WTC11 (cell line): ENCODE measurements around the gene LMOD1. TPM values are rescaled to one million over a fixed set of nuclear protein-coding genes. Genes with fewer than 3 reads are reported as not detected.

Experiments used
- ATAC-seq: fragments of 200-7000 bp; cut with Tn5 transposase; 2 replicates; pipeline ENCODE4 v1.10.0; 2021; ENCODE audit warnings: mild to moderate bottlenecking, moderate library complexity
- CTCF ChIA-PET: fragments of 300-600 bp; sonication (Branson Sonifier 250); formaldehyde crosslinking; loops from one replicate; lab custom pipeline; 2021; ENCODE audit warnings: antibody characterized with exemption; lab: Charles Lee
- POLR2A ChIA-PET: fragments of 350-600 bp; sonication (Branson Sonifier 250); formaldehyde crosslinking; loops from one replicate; lab custom pipeline; 2021; ENCODE audit warnings: antibody characterized with exemption; lab: Charles Lee
- DNase-seq: peaks from one replicate; pipeline ENCODE4 v3.0.0; 2021; ENCODE audit warnings: low spot score
- H3K27ac Mint-ChIP-seq: 2 replicates; pipeline ENCODE4 v1.8.0; 2021; ENCODE audit warnings: mixed read lengths
- H3K27me3 Mint-ChIP-seq: 2 replicates; pipeline ENCODE4 v1.8.0; 2021; ENCODE audit warnings: low read depth, mild to moderate bottlenecking, moderate library complexity, mixed read lengths
- H3K36me3 Mint-ChIP-seq: 2 replicates; pipeline ENCODE4 v1.8.0; 2021; ENCODE audit warnings: mixed read lengths
- H3K4me1 Mint-ChIP-seq: 2 replicates; pipeline ENCODE4 v1.8.0; 2022; ENCODE audit warnings: mixed read lengths
- H3K4me3 Mint-ChIP-seq: 2 replicates; pipeline ENCODE4 v1.8.0; 2021; ENCODE audit warnings: mild to moderate bottlenecking, moderate library complexity, mixed read lengths
- H3K9me3 Mint-ChIP-seq: 2 replicates; pipeline ENCODE4 v1.8.0; 2021; ENCODE audit warnings: mixed read lengths
- ARID4B ChIP-seq: sonication (generic); formaldehyde crosslinking; IDR thresholded peaks from 2 replicates; pipeline ENCODE4 v1.8.0; 2023; ENCODE audit warnings: missing genetic modification reagents, mild to moderate bottlenecking, borderline replicate concordance
- CBFB ChIP-seq: sonication (generic); formaldehyde crosslinking; IDR thresholded peaks from 2 replicates; pipeline ENCODE4 v1.8.1; 2022; ENCODE audit warnings: mild to moderate bottlenecking, low read depth, missing genetic modification reagents
- E2F1 ChIP-seq: sonication (generic); formaldehyde crosslinking; IDR thresholded peaks from 2 replicates; pipeline ENCODE4 v1.8.0; 2022; ENCODE audit warnings: mild to moderate bottlenecking, missing genetic modification reagents
- ETV6 ChIP-seq: sonication (generic); formaldehyde crosslinking; IDR thresholded peaks from 2 replicates; pipeline ENCODE4 v1.8.1; 2022; ENCODE audit warnings: mild to moderate bottlenecking, missing genetic modification reagents
- FOXK1 ChIP-seq: sonication (generic); formaldehyde crosslinking; IDR thresholded peaks from 2 replicates; pipeline ENCODE4 v1.8.0; 2022; ENCODE audit warnings: mild to moderate bottlenecking, moderate library complexity, missing genetic modification reagents
- GABPB1 ChIP-seq: sonication (generic); formaldehyde crosslinking; IDR thresholded peaks from 2 replicates; pipeline ENCODE4 v1.8.1; 2023; ENCODE audit warnings: mild to moderate bottlenecking, missing genetic modification reagents
- GTF2I ChIP-seq: fragments of 250-450 bp; sonication (Bioruptor Pico); conservative IDR thresholded peaks from 2 replicates; pipeline ENCODE4 v1.4.0; 2021; ENCODE audit warnings: mild to moderate bottlenecking
- JUN ChIP-seq: sonication (generic); formaldehyde crosslinking; IDR thresholded peaks from 2 replicates; pipeline ENCODE4 v1.8.0; 2023; ENCODE audit warnings: mild to moderate bottlenecking, missing genetic modification reagents
- MYBL2 ChIP-seq: sonication (generic); formaldehyde crosslinking; IDR thresholded peaks from 2 replicates; pipeline ENCODE4 v1.8.1; 2023; ENCODE audit warnings: mild to moderate bottlenecking, moderate library complexity, missing genetic modification reagents
- NFE2L1 ChIP-seq: sonication (generic); formaldehyde crosslinking; IDR thresholded peaks from 2 replicates; pipeline ENCODE4 v1.8.1; 2023; ENCODE audit warnings: missing genetic modification reagents
- RORB ChIP-seq: fragments of 250-450 bp; sonication (Bioruptor Pico); IDR thresholded peaks from 2 replicates; pipeline ENCODE4 v1.9.0; 2021; ENCODE audit warnings: mild to moderate bottlenecking
- SMAD3 ChIP-seq: sonication (generic); formaldehyde crosslinking; IDR thresholded peaks from 2 replicates; pipeline ENCODE4 v1.8.0; 2022; ENCODE audit warnings: missing genetic modification reagents, mild to moderate bottlenecking, borderline replicate concordance
- SOX15 ChIP-seq: fragments of 250-450 bp; sonication (Bioruptor Pico); IDR thresholded peaks from 2 replicates; pipeline ENCODE4 v1.9.0; 2021; ENCODE audit warnings: mild to moderate bottlenecking
- SP1 ChIP-seq: sonication (generic); formaldehyde crosslinking; conservative IDR thresholded peaks from 2 replicates; pipeline ENCODE4 v1.8.1; 2022; ENCODE audit warnings: missing genetic modification reagents
- ZBTB43 ChIP-seq: sonication (generic); formaldehyde crosslinking; IDR thresholded peaks from 2 replicates; pipeline ENCODE4 v1.8.1; 2023; ENCODE audit warnings: mild to moderate bottlenecking, missing genetic modification reagents
- ZMAT4 ChIP-seq: fragments of 250-450 bp; sonication (Bioruptor Pico); IDR thresholded peaks from 2 replicates; pipeline ENCODE4 v1.9.0; 2021; ENCODE audit warnings: mild to moderate bottlenecking
- ZNF219 ChIP-seq: sonication (generic); formaldehyde crosslinking; IDR thresholded peaks from 2 replicates; pipeline ENCODE4 v1.8.0; 2023; ENCODE audit warnings: missing genetic modification reagents, mild to moderate bottlenecking, borderline replicate concordance
- ZNF232 ChIP-seq: sonication (generic); formaldehyde crosslinking; IDR thresholded peaks from 2 replicates; pipeline ENCODE4 v1.8.0; 2022; ENCODE audit warnings: mild to moderate bottlenecking, missing genetic modification reagents
- ZNF263 ChIP-seq: sonication (generic); formaldehyde crosslinking; IDR thresholded peaks from 2 replicates; pipeline ENCODE4 v1.8.1; 2022; ENCODE audit warnings: low read depth, mild to moderate bottlenecking, moderate library complexity, missing genetic modification reagents
- ZNF317 ChIP-seq: sonication (generic); formaldehyde crosslinking; IDR thresholded peaks from 2 replicates; pipeline ENCODE4 v1.8.1; 2023; ENCODE audit warnings: low read depth, mild to moderate bottlenecking, moderate library complexity, missing genetic modification reagents, borderline replicate concordance
- total RNA-seq: library from RNA; stranded (reverse); gene quantifications from 3 replicates; pipeline ENCODE4 v1.2.3, GENCODE V29; 2021
- TF ChIP-seq, protein P1 (sequence below): fragments of 250-450 bp; sonication (Bioruptor Pico); IDR thresholded peaks from 2 replicates; pipeline ENCODE4 v1.9.0; 2021; ENCODE audit warnings: moderate library complexity, mild to moderate bottlenecking, inconsistent platforms, borderline replicate concordance
- TF ChIP-seq, protein P2 (sequence below): sonication (generic); formaldehyde crosslinking; IDR thresholded peaks from 2 replicates; pipeline ENCODE4 v1.8.1; 2023; ENCODE audit warnings: mild to moderate bottlenecking, missing genetic modification reagents, moderate library complexity
- TF ChIP-seq, protein P3 (sequence below): sonication (generic); formaldehyde crosslinking; IDR thresholded peaks from 2 replicates; pipeline ENCODE4 v1.8.1; 2022; ENCODE audit warnings: mild to moderate bottlenecking, missing genetic modification reagents, moderate library complexity, borderline replicate concordance
- TF ChIP-seq, protein P4 (sequence below): sonication (generic); formaldehyde crosslinking; IDR thresholded peaks from 2 replicates; pipeline ENCODE4 v1.8.1; 2022; ENCODE audit warnings: low read depth, missing genetic modification reagents, borderline replicate concordance
- TF ChIP-seq, protein P5 (sequence below): sonication (generic); formaldehyde crosslinking; IDR thresholded peaks from 2 replicates; pipeline ENCODE4 v1.8.0; 2022; ENCODE audit warnings: mild to moderate bottlenecking, missing genetic modification reagents

Gene LMOD1
- total RNA-seq, 1 experiment from 2014 or later: 1.5 TPM

DNA sequence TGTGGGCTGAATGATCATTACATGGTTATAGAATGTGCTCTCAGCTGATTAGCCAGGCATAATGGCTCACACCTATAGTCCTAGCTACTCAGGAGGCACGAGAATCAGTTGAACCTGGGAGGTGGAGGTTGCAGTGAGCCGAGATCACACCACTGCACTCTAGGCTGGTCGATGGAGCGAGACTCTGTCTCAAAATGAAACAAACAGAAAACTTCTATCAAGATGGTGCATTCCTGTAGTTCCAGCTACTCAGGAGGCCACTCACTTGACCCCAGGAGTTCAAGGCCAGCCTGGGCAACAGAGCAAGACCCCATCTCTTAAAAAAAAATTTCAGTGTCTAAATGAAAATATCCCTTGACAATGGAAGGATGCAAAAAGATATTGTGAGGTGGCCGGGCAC lies 19.8 kb upstream of the LMOD1 start:
- H3K27ac Mint-ChIP-seq: no peak overlapping the region
- no peak overlapping the region for H3K4me3 Mint-ChIP-seq
- TF ChIP-seq CBFB: no peak
- TF ChIP-seq ZNF263 (CRISPR knock-in tag): no peak
- TF ChIP-seq GABPB1 (CRISPR knock-in tag): no peak
- no peak for TF ChIP-seq ETV6
- TF ChIP-seq SP1 (CRISPR knock-in tag): no peak
- TF ChIP-seq ZMAT4 (CRISPR knock-in tag): no peak
- TF ChIP-seq RORB (CRISPR knock-in tag): no peak
- no peak for TF ChIP-seq FOXK1 (CRISPR knock-in tag)
- TF ChIP-seq ZNF317 (CRISPR knock-in tag): no peak
- TF ChIP-seq NFE2L1 (CRISPR knock-in tag): no peak
- ChIA-PET CTCF (interaction anchor here (0.6 kb wide), 1 partner anchor 160 kb away, joined by 3 read pairs; no protein-coding TSS in a partner anchor), POLR2A (no interaction called here)
- H3K9me3 Mint-ChIP-seq: no peaks in the 10 kb centered on the region
- H3K36me3 Mint-ChIP-seq: peaks cover 82% of the 10 kb centered on the region
- H3K27me3 Mint-ChIP-seq: no peaks in the 10 kb centered on the region
- DNase-seq (no peak), ATAC-seq (no peak)
- H3K4me1 Mint-ChIP-seq: no peaks in the 10 kb centered on the region

DNA sequence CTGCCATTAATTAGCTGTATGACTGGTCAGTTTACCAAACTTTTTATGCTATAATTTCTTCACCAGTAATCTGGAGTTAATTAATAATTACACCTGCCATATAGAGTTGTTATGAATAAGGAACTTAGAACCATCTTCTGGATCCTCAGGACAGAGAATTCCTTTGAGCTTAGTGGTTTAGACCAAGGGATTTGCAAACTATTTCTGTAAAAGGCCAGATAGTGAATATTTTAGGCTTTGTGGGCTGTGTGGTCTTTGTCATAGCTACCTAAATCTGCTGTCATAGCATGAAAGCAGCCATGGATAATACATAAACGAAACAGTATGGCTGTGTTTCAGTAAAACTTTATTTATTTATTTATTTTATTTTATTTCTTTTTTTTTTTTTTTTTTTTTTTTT lies 17.9 kb upstream of the LMOD1 start:
- ChIA-PET CTCF (interaction anchor here (1.4 to 3.9 kb wide), 2 partner anchors 68 to 87 kb away, joined by 7 to 13 read pairs; no protein-coding TSS in a partner anchor), POLR2A (no interaction called here)
- DNase-seq: no peak
- Mint-ChIP-seq H3K4me1 (no peaks in the 10 kb centered on the region), H3K27me3 (no peaks in the 10 kb centered on the region), H3K9me3 (no peaks in the 10 kb centered on the region), H3K27ac (no peak overlapping the region), H3K36me3 (peaks cover 71% of the 10 kb centered on the region), H3K4me3 (no peak overlapping the region)
- ATAC-seq: no peak
- TF ChIP-seq ZBTB43 (CRISPR knock-in tag) (no peak), GTF2I (CRISPR knock-in tag) (no peak), SMAD3 (CRISPR knock-in tag) (no peak), NFE2L1 (CRISPR knock-in tag) (no peak), ZNF219 (CRISPR knock-in tag) (no peak), MYBL2 (CRISPR knock-in tag) (no peak), JUN (CRISPR knock-in tag) (no peak), SOX15 (CRISPR knock-in tag) (no peak), ARID4B (CRISPR knock-in tag) (no peak), ZNF232 (CRISPR knock-in tag) (no peak), E2F1 (CRISPR knock-in tag) (no peak)
- TF ChIP-seq, protein P1, sequence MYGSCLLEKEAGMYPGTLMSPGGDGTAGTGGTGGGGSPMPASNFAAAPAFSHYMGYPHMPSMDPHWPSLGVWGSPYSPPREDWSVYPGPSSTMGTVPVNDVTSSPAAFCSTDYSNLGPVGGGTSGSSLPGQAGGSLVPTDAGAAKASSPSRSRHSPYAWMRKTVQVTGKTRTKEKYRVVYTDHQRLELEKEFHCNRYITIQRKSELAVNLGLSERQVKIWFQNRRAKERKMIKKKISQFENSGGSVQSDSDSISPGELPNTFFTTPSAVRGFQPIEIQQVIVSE (CRISPR knock-in tag): no peak
- TF ChIP-seq, protein P2, sequence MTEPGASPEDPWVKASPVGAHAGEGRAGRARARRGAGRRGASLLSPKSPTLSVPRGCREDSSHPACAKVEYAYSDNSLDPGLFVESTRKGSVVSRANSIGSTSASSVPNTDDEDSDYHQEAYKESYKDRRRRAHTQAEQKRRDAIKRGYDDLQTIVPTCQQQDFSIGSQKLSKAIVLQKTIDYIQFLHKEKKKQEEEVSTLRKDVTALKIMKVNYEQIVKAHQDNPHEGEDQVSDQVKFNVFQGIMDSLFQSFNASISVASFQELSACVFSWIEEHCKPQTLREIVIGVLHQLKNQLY (CRISPR knock-in tag): no peak
- TF ChIP-seq, protein P3, sequence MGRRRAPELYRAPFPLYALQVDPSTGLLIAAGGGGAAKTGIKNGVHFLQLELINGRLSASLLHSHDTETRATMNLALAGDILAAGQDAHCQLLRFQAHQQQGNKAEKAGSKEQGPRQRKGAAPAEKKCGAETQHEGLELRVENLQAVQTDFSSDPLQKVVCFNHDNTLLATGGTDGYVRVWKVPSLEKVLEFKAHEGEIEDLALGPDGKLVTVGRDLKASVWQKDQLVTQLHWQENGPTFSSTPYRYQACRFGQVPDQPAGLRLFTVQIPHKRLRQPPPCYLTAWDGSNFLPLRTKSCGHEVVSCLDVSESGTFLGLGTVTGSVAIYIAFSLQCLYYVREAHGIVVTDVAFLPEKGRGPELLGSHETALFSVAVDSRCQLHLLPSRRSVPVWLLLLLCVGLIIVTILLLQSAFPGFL (CRISPR knock-in tag): no peak
- TF ChIP-seq, protein P4, sequence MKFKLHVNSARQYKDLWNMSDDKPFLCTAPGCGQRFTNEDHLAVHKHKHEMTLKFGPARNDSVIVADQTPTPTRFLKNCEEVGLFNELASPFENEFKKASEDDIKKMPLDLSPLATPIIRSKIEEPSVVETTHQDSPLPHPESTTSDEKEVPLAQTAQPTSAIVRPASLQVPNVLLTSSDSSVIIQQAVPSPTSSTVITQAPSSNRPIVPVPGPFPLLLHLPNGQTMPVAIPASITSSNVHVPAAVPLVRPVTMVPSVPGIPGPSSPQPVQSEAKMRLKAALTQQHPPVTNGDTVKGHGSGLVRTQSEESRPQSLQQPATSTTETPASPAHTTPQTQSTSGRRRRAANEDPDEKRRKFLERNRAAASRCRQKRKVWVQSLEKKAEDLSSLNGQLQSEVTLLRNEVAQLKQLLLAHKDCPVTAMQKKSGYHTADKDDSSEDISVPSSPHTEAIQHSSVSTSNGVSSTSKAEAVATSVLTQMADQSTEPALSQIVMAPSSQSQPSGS (CRISPR knock-in tag): no peak
- TF ChIP-seq, protein P5, sequence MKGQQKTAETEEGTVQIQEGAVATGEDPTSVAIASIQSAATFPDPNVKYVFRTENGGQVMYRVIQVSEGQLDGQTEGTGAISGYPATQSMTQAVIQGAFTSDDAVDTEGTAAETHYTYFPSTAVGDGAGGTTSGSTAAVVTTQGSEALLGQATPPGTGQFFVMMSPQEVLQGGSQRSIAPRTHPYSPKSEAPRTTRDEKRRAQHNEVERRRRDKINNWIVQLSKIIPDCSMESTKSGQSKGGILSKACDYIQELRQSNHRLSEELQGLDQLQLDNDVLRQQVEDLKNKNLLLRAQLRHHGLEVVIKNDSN (CRISPR knock-in tag): no peak
